Stimulated activated memory B cell treated with anti-CD40 and anti-IgM and Interleukin-4, amounts not matched to agents 10 μg/mL and 1 μg/mL and 100 μg/mL, for 72 hours (primary cell): Measurements from ENCODE around the gene TNXB.

Experiments used
- ATAC-seq: fragments of 150-1000 bp; cut with Tn5 transposase; 2 replicates; pipeline ENCODE4 v1.10.0; 2021
- H3K27ac Mint-ChIP-seq: one replicate; pipeline ENCODE4 v1.8.0; 2022; ENCODE audit warnings: mild to moderate bottlenecking, mixed read lengths
- H3K27me3 Mint-ChIP-seq: one replicate; pipeline ENCODE4 v1.8.0; 2022; ENCODE audit warnings: mixed read lengths
- H3K36me3 Mint-ChIP-seq: one replicate; pipeline ENCODE4 v1.8.0; 2022; ENCODE audit warnings: mixed read lengths
- H3K4me1 Mint-ChIP-seq: one replicate; pipeline ENCODE4 v1.8.0; 2022; ENCODE audit warnings: mixed read lengths
- H3K4me3 Mint-ChIP-seq: one replicate; pipeline ENCODE4 v1.8.0; 2022; ENCODE audit warnings: mild to moderate bottlenecking, moderate library complexity, mixed read lengths
- H3K9me3 Mint-ChIP-seq: one replicate; pipeline ENCODE4 v1.8.0; 2022; ENCODE audit warnings: mixed read lengths

Gene TNXB

DNA sequence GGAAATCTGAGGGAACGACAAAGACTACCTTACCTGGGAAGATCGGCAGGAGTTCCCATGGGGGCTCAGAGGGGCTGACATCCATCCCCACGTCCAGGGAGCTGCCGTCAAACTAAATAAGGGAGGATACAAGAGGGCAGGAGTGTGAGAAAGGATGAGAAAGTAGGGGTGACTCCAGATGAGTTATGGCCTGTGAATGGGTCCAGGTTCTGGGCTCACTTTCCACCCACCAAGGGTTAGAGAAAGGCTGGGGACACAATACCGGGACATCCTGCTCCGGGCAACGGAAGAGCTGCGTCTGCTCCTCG, 18.2 kb upstream of the TNXB start:
- H3K4me3 Mint-ChIP-seq, result peak overlapping the region; percentile 100
- peak overlapping the region; percentile 98 for H3K27ac Mint-ChIP-seq
- H3K36me3 Mint-ChIP-seq, result peaks cover 30% of the 10 kb centered on the region
- peaks cover 59% of the 10 kb centered on the region for H3K4me1 Mint-ChIP-seq
- no peak for ATAC-seq
- no peaks in the 10 kb centered on the region for H3K9me3 Mint-ChIP-seq
- no peaks in the 10 kb centered on the region for H3K27me3 Mint-ChIP-seq

DNA sequence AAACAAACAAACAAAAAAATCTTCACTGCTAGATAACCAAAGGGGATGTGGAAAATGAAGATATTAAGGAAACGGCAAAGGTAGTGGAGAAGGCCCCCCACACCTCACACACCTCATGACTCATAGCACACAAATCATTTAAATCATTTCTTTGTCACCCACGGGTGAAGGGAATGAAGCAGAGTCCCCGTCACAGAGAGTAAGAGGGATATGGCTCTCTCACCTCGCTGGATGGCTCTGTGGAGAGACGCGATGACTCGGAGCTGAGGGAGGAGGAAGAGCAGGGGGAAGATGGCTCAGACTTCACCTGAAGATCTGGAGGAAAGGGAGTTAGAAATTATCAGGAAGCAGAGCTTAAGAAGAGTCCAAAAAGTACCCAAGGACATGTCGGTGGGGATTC, 17.7 kb upstream of the TNXB start:
- Mint-ChIP-seq H3K27me3 (no peaks in the 10 kb centered on the region), H3K36me3 (peaks cover 35% of the 10 kb centered on the region), H3K4me1 (peaks cover 59% of the 10 kb centered on the region), H3K27ac (peak overlapping the region; percentile 98), H3K4me3 (peak overlapping the region; percentile 100), H3K9me3 (no peaks in the 10 kb centered on the region)
- ATAC-seq, result no peak

DNA sequence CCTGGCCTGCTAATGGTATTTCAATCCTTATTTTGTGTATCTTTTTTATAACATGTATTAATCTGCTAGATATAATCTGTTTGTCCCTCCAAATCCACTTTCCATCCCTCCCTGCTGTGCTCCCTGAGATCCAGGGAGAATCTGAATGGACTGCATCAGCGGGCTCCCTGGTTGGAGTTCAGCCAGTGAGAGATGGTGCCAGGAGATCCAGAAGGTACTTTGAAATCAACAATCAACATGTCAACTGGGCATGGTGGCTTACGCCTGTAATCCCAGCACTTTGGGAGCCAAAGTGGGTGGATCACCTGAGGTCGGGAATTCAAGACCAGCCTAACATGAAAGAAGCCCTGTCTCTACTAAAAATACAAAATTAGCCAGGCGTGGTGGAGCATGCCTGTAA, 14.5 kb upstream of the TNXB start:
- ATAC-seq, result no peak
- H3K4me3 Mint-ChIP-seq, result no peak overlapping the region
- peaks cover 49% of the 10 kb centered on the region for H3K4me1 Mint-ChIP-seq
- H3K9me3 Mint-ChIP-seq, result no peaks in the 10 kb centered on the region
- peaks cover 64% of the 10 kb centered on the region for H3K36me3 Mint-ChIP-seq
- H3K27me3 Mint-ChIP-seq, result no peaks in the 10 kb centered on the region
- no peak overlapping the region for H3K27ac Mint-ChIP-seq

DNA sequence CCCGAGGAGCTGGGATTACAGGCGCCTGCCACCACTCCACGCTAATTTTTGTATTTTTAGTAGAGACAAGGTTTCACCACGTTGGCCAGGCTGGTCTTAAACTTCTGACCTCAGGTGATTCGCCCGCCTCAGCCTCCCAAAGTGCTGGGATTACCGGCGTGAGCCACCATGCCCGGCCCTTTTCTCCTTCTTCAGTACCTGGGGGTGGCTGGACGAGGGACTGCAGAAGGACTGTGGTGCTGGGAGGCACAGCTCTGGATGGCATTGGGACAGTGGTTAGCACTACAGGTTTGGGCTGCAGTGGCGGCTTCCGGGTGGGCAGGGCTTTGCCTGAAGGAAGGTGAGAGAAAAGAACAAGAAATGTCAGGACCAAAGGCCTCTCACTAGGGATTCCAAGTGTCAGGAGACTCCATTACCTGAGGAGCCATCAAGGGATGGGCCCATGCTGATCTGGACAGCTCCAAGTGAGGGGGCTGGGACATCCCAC, 11.5 kb upstream of the TNXB start:
- Mint-ChIP-seq H3K27me3 (no peaks in the 10 kb centered on the region), H3K4me3 (no peak overlapping the region), H3K27ac (no peak overlapping the region), H3K9me3 (no peaks in the 10 kb centered on the region), H3K36me3 (peaks cover 71% of the 10 kb centered on the region), H3K4me1 (peaks cover 23% of the 10 kb centered on the region)
- ATAC-seq, result no peak

DNA sequence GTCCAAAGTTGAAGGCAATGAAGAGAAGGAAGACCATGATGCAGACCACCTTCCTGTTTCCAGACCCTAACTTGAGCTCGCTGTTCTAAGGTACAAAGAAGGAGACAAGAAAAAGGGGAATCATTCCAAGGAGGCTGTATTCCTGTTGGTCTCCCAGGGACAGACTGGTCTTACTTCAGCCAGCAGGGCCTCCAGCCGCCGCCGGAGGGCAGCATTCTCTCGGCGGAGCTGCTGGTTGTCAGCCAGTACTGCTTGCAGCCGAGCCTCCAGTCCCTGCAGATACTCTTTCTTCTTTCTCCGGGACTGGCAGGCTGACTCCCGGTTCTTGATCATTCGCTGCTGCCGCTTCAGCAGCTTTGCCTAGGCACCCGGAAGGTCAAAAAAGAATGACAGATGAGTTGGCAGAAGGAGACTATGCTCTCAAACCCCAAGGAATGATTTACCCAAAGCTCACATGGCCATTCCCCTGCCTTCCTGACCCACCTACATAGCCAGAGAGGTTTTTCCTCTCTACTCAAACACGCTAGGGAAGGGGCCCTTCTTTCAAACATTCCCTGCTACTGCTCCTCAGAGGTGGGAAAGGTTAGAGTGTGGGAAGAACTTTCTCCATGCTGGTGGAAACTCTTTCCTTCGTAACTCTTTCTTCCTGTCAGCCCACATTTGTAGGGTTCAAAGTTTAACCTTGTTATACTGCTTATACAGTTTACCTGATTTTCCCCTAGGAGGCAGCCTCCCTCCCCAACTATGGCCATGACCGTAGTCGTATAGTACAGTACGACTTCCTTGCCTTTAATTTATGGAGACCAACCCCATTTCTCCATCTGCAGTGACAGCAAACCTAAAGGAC, 9.9 kb upstream of the TNXB start:
- H3K9me3 Mint-ChIP-seq, result no peaks in the 10 kb centered on the region
- peak; percentile 89 for ATAC-seq
- peaks cover 15% of the 10 kb centered on the region for H3K4me1 Mint-ChIP-seq
- no peak overlapping the region for H3K27ac Mint-ChIP-seq
- no peaks in the 10 kb centered on the region for H3K27me3 Mint-ChIP-seq
- H3K4me3 Mint-ChIP-seq, result no peak overlapping the region
- peaks cover 74% of the 10 kb centered on the region for H3K36me3 Mint-ChIP-seq

DNA sequence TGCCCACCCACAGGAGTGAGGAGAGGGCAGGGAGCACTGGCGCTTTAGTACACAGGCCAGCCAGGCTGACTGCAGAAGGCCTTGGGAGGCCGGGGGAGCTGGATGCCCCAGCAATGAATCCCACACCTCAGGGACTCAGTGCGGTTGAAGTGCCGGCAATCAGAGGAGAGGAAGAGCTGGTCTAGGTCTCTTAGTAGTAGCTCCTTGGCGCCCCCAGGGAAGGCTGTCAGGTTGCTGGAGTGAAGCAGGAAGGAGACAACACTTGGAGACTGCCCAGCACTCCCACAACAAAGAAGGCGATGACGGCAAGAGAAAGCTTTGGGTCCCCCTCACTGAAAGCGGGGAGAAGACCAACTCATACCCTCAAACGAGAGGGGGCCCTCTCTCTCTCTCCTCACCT, 8.3 kb upstream of the TNXB start:
- Mint-ChIP-seq H3K36me3 (peaks cover 77% of the 10 kb centered on the region), H3K4me3 (no peak overlapping the region), H3K4me1 (peaks cover 23% of the 10 kb centered on the region), H3K27ac (no peak overlapping the region), H3K27me3 (no peaks in the 10 kb centered on the region), H3K9me3 (no peaks in the 10 kb centered on the region)
- no peak for ATAC-seq

DNA sequence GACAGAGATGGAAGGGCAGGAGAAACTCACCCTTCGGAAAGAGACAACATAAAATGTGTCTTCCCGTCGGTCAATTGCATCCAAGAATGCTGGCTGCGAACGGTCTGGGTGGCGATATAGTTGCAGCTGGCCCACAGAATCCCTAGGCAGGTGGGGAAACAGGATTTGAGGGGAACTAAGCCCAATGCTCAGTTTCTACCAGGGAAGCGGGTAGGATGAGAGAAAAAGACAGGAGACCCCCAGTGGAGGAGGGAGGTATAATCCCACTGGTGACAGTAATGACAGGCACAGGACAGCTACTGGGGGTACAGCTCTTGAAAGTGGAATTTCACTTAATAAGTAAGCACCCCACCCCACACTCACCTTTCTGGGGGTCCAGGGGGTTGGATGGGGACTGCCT, 7.5 kb upstream of the TNXB start:
- no peak overlapping the region for H3K4me3 Mint-ChIP-seq
- no peak for ATAC-seq
- H3K36me3 Mint-ChIP-seq, result peaks cover 73% of the 10 kb centered on the region
- H3K27me3 Mint-ChIP-seq, result no peaks in the 10 kb centered on the region
- peaks cover 23% of the 10 kb centered on the region for H3K4me1 Mint-ChIP-seq
- no peak overlapping the region for H3K27ac Mint-ChIP-seq
- no peaks in the 10 kb centered on the region for H3K9me3 Mint-ChIP-seq

DNA sequence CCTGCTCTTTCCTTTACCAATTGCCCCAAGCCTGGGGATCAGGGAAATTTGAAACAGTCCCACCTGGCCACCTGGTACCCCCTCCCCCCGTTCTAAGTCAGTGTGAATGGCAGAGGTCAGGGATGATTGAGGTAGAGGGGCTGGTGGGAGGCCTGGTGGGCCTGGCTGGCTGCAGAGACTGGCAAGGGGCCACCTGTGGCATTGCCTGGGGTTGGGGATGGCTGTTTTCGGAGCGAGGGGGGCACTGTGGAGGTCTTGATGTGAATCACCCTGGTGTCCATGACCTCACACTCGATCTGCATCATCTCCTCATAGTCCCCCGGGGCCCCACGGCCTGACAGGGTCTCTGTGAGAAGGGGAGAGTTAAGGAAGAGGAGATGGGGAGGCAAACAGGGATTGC, 6.5 kb upstream of the TNXB start:
- Mint-ChIP-seq H3K4me1 (peaks cover 23% of the 10 kb centered on the region), H3K27ac (no peak overlapping the region), H3K4me3 (no peak overlapping the region), H3K9me3 (no peaks in the 10 kb centered on the region), H3K27me3 (no peaks in the 10 kb centered on the region), H3K36me3 (peaks cover 69% of the 10 kb centered on the region)
- ATAC-seq, result no peak

DNA sequence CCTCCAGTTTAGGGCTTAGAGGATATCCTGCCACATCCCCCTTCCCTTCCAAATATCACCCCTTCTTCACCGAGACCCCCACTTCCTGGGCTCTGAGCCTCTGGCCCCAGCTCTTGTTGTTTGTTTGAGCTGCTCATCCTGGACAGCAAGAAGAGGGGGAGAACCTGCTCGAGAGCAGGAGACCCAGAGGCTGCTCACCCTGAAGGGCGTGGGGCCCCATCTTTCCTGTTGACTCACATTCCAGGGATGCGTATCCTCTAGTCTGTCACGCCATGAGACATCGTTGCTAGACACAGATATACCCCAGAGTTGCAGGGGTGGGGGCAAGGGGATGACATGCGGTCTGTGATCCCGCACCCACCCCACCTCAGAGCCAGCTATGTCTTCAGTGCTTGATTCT, 5.7 kb upstream of the TNXB start:
- Mint-ChIP-seq H3K27me3 (no peaks in the 10 kb centered on the region), H3K27ac (no peak overlapping the region), H3K9me3 (no peaks in the 10 kb centered on the region), H3K4me1 (peaks cover 25% of the 10 kb centered on the region), H3K4me3 (no peak overlapping the region), H3K36me3 (peaks cover 61% of the 10 kb centered on the region)
- ATAC-seq, result no peak

DNA sequence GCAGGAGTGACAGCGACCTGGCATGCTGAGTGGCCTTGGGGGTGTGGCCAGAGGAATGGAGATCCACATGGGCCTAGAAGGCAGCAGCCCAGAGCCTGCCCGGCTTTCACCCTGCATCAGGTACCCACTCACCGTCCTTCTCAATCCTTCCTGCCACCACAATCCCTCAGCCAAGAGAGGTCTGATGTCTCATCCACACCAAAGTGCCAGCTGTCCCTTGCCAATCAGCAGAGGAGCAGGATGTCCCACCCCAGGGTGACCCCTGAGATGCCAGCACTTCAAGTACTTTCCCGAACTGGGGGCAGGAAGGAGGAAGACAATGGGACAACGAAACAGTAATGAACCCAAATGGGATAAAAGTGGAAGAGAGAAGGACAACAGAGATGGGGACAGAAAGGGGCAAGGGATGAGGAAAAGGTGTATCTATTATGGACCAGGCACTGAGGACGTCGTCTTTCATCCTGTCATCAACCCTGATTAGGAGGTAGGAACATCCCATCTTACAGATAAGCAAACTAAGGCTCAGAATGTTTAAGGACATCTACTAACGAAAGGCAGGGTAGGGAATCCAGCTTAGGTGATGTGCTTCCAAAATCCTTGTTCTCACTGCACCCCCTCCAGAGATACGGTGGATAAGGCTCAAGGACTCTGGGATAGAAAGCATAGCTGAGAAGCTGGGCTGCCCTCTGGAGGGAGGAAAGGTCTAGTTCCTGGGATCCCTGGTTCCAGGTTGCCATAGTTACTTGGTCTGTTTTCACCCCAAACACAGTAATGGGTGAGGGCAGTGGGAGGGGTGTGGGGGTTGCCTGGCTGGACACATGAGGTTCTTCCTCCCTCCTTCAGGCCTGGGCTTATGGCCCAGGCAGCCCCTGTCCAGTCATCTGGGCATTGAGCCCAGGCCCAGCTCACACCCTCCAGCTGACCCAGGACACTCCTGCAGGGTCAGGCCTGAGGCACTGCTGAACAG, 4.5 kb upstream of the TNXB start:
- peak overlapping the region; percentile 3 for H3K27ac Mint-ChIP-seq
- peaks cover 26% of the 10 kb centered on the region for H3K4me1 Mint-ChIP-seq
- H3K9me3 Mint-ChIP-seq, result no peaks in the 10 kb centered on the region
- no peak overlapping the region for H3K4me3 Mint-ChIP-seq
- peaks cover 5% of the 10 kb centered on the region for H3K27me3 Mint-ChIP-seq
- ATAC-seq, result no peak
- peaks cover 52% of the 10 kb centered on the region for H3K36me3 Mint-ChIP-seq

DNA sequence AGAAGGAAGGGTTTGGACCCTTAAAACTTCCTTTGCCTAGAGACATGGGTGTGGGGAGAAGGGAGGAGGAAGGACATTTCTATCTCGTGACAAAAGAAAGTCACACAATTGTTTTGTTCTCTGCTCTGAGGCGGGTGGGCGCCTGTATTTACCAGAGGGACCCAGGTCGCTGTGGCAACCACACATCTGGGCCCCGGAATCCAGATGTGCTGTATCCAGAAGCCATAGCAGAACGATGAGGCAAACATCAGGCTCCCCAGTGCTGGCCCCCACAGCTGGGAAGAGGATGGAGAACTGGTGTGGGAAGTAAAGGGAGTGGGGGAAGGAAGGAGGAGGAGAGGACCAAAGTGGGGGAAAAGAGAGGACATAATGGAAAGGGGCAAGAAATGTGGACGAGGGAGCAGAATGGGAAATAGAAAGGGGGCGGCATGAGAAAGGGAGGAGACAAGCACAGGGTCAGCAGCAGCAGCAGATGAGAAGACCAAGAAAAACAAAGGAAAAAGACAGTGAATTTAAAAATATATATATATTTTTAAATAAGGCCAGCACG, 3.4 kb upstream of the TNXB start:
- ATAC-seq, result no peak
- no peaks in the 10 kb centered on the region for H3K9me3 Mint-ChIP-seq

DNA sequence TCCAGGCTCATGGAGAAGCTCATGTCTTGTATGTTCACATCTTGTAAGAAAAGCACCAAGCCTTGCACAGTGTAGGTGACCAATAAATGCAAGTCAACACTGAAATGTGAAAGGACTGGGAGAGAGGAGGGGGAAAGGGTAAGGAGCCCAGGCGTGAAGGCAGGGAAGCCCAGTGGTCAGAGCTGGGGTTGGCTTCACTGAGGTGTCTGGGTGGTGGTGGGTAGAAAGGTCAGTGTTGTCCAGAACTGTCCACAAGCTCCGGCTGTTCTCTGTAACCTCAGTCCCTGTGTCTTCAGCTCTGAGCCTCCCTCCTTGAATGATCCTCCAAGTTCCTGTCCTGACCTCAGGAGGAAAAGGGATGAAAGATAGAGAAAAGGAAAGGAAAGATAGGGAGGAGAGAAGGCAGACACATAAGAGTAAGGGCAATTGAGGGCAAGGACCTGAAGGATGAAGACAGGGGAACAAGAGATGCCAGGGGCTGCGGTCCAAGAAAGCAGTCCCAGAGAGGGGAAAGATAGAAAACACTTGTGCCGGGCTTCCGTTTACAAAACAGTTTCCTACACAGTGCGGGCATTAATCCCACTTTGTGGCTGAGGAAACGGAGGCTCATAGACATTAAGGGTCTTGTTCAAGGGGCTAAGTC, 2.4 kb upstream of the TNXB start:
- no peak for ATAC-seq
- Mint-ChIP-seq H3K4me1 (peaks cover 36% of the 10 kb centered on the region), H3K9me3 (no peaks in the 10 kb centered on the region), H3K36me3 (peaks cover 39% of the 10 kb centered on the region), H3K4me3 (no peak overlapping the region), H3K27ac (no peak overlapping the region), H3K27me3 (peaks cover 25% of the 10 kb centered on the region)

More for the DNA sequence above, 3.4 kb upstream of the TNXB start:
- Mint-ChIP-seq H3K27me3 (peaks cover 15% of the 10 kb centered on the region), H3K4me3 (no peak overlapping the region), H3K36me3 (peaks cover 45% of the 10 kb centered on the region), H3K27ac (peak overlapping the region; percentile 3), H3K4me1 (peaks cover 34% of the 10 kb centered on the region)

DNA sequence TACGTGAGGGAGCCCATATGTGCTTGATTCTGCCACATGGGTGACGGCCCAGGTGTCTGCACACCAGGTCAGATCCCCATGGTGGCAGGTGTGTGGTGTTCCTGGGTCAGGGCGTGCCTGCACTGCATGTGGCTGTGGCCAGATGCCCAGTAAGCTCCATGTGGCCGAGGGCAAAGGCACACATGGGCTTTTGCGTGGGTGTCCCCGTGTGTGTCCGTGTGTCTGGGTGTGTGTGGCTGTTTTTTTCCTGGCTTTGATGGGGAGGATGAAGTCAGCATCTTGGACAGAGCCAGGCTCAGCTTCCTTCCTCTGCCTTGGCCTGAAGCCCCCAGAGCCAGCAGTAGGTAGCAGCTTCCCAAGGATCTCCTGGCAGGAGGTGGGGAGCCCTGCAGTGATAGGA, 1.5 kb upstream of the TNXB start:
- H3K27ac Mint-ChIP-seq, result no peak overlapping the region
- ATAC-seq, result no peak
- H3K4me1 Mint-ChIP-seq, result peaks cover 36% of the 10 kb centered on the region
- no peak overlapping the region for H3K4me3 Mint-ChIP-seq
- H3K27me3 Mint-ChIP-seq, result peaks cover 34% of the 10 kb centered on the region
- no peaks in the 10 kb centered on the region for H3K9me3 Mint-ChIP-seq
- peaks cover 30% of the 10 kb centered on the region for H3K36me3 Mint-ChIP-seq

DNA sequence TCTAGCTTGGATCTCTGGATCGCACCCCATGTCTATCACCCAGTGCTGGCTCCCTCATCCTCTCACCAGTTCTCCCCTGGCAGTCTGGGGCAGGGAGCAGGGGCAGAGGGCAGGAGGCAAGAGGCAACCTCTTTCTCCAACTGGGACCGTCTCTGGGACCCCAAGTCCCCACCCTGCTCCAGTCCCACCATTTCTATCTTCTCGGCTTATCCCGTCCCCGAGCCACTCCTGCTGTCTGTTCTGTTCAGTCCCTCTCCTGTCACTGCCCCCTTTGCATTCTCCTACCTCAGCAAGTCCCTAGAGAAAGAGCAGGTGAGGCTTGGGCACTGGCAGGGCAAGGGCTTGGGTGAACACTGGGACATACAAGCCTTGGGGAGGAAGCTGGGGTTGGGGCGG, 625 bp upstream of the TNXB start:
- Mint-ChIP-seq H3K36me3 (peaks cover 21% of the 10 kb centered on the region), H3K9me3 (no peaks in the 10 kb centered on the region), H3K27ac (no peak overlapping the region), H3K4me1 (peaks cover 36% of the 10 kb centered on the region), H3K27me3 (peaks cover 43% of the 10 kb centered on the region), H3K4me3 (no peak overlapping the region)
- no peak for ATAC-seq

DNA sequence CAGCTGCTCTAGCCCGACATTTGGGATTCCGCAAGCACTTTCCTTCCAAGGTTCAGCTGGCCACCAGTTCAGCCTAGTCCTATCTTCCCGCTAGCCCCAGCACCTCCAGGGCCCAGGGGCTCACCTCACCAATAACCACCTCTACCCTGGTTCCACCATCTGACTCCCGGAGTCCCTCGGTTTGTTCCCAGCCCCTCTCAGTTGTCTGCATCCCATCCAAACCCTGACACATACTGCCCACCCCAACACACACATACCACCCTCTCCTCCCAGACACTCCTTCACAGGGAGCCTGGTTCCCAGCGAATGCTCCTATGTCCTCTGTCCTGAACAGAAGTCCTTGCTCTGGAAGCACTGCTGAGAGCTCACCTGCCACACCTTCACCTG, 418 bp downstream of the TNXB start:
- Mint-ChIP-seq H3K27ac (no peak overlapping the region), H3K4me1 (peaks cover 36% of the 10 kb centered on the region), H3K36me3 (peaks cover 18% of the 10 kb centered on the region), H3K4me3 (no peak overlapping the region), H3K9me3 (no peaks in the 10 kb centered on the region), H3K27me3 (peaks cover 53% of the 10 kb centered on the region)
- peak; percentile 12 for ATAC-seq
